ENCODE measurements around the gene LYRM4.

LYRM4 gene

GRCh38 chr6:5250911-5251310 is 9.8 kb downstream of the LYRM4 start:
- TF ChIP-seq SPI1 (IDR thresholded peaks at IDR 0.05; ENCODE audit: borderline replicate concordance, low read depth) (no peak), GABPA (IDR thresholded peaks at IDR 0.05; ENCODE audit: low read depth) (no peak), CTCF (IDR thresholded peaks at IDR 0.05; ENCODE audit: insufficient read depth, low read length) (no peak), POLR2AphosphoS5 (IDR thresholded peaks at IDR 0.05; ENCODE audit: low read depth) (no peak), REST (IDR thresholded peaks at IDR 0.05; ENCODE audit: insufficient replicate concordance, low read depth) (no peak)
- no peaks in the 10 kb centered on the region for H3K27me3 ChIP-seq (ENCODE audit: insufficient read depth, poor library complexity, severe bottlenecking)
- no peak overlapping the region for H3K27ac ChIP-seq (replicated peaks)
- peak in 1 of 2 experiments; percentile 7 for DNase-seq (ENCODE audit: low read depth in 1 of 2, low spot score in 1 of 2)
- no peak overlapping the region for H3K4me3 ChIP-seq (replicated peaks; ENCODE audit: insufficient read depth, low read length)

GRCh38 chr6:5250451-5250850 is 10.3 kb downstream of the LYRM4 start:
- Histone ChIP-seq H3K4me3 (replicated peaks; ENCODE audit: insufficient read depth, low read length) (no peak overlapping the region), H3K27ac (replicated peaks) (no peak overlapping the region)
- TF ChIP-seq CTCF (IDR thresholded peaks at IDR 0.05; ENCODE audit: insufficient read depth, low read length) = no peak
- TF ChIP-seq SPI1 (IDR thresholded peaks at IDR 0.05; ENCODE audit: borderline replicate concordance, low read depth) = no peak
- TF ChIP-seq GABPA (IDR thresholded peaks at IDR 0.05; ENCODE audit: low read depth) = no peak
- TF ChIP-seq REST (IDR thresholded peaks at IDR 0.05; ENCODE audit: insufficient replicate concordance, low read depth) = no peak
- TF ChIP-seq POLR2AphosphoS5 (IDR thresholded peaks at IDR 0.05; ENCODE audit: low read depth) = no peak

GRCh38 chr6:5249451-5250122 is 11.2 kb downstream of the LYRM4 start:
- Histone ChIP-seq H3K27ac (replicated peaks) (no peak overlapping the region), H3K27me3 (ENCODE audit: insufficient read depth, poor library complexity, severe bottlenecking) (no peaks in the 10 kb centered on the region), H3K4me3 (replicated peaks; ENCODE audit: insufficient read depth, low read length) (no peak overlapping the region)
- no peak for DNase-seq (ENCODE audit: low read depth in 1 of 2, low spot score in 1 of 2)
- TF ChIP-seq GABPA (IDR thresholded peaks at IDR 0.05; ENCODE audit: low read depth) (no peak), CTCF (IDR thresholded peaks at IDR 0.05; ENCODE audit: insufficient read depth, low read length) (no peak), REST (IDR thresholded peaks at IDR 0.05; ENCODE audit: insufficient replicate concordance, low read depth) (no peak), SPI1 (IDR thresholded peaks at IDR 0.05; ENCODE audit: borderline replicate concordance, low read depth) (no peak), POLR2AphosphoS5 (IDR thresholded peaks at IDR 0.05; ENCODE audit: low read depth) (no peak)

More at GRCh38 chr6:5250451-5250850, 10.3 kb downstream of the LYRM4 start:
- DNase-seq (ENCODE audit: low read depth in 1 of 2, low spot score in 1 of 2) = no peak
- H3K27me3 ChIP-seq (ENCODE audit: insufficient read depth, poor library complexity, severe bottlenecking) = no peaks in the 10 kb centered on the region
